OCI-M2 (cell line): ENCODE results near the gene PKNOX1.
"Not testable (repeated sequence)": the region's sequence is repeated elsewhere in the genome, so short reads cannot be mapped to it uniquely, and the experiment has no call there.

ENCODE experiments used
- DNase-seq: peaks from one replicate; lab custom pipeline; 2025; ENCODE audit not compliant: unreplicated experiment; lab: John Stamatoyannopoulos, UW

PKNOX1 gene

DNA sequence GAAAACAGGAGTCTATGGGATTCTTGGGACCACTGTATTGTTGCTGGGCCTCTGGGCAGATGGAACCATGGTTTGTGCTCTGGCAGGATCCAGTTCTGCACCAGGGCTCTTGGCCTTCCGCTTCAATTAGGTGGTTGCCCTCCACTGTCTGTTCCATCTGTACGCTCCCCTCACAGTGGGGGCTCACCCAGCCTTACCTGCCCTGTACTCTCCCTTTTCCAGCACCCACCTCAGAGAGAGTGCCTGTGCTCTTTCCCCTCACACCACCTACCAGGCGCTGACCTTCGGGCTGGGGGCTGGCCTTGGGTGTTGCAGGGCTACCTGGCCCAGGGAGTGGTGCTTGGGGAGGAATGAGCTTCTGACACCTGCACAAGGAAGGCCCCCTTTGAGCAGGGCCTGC, 7.5 kb downstream of the PKNOX1 start:
- DNase-seq, result no peak

DNA sequence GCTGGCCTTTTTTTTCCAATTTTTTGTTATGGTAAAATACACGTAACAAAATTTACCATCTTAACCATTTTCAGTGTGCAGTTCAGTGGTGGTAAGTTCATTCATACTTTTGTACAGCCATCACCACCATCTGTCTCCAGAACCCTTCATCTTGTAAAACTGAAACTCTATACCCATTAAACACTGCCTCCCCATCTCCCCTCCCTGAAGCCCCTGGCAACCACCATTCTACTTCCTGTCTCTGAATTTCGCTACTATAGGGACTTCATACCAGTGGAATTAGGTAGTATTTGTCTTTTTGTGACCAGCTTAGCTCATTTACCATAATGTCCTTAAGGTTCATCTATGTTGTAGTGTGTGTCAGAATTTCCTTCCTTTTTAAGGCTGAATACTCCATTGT, 8.7 kb downstream of the PKNOX1 start:
- DNase-seq, result no peak

- no peak for DNase-seq
These were observed 9.5 kb downstream of the PKNOX1 start for GRCh38 chr21:42983869-42984268.

- no peak for DNase-seq
These were observed 11.9 kb downstream of the PKNOX1 start for GRCh38 chr21:42986125-42986783.

DNA sequence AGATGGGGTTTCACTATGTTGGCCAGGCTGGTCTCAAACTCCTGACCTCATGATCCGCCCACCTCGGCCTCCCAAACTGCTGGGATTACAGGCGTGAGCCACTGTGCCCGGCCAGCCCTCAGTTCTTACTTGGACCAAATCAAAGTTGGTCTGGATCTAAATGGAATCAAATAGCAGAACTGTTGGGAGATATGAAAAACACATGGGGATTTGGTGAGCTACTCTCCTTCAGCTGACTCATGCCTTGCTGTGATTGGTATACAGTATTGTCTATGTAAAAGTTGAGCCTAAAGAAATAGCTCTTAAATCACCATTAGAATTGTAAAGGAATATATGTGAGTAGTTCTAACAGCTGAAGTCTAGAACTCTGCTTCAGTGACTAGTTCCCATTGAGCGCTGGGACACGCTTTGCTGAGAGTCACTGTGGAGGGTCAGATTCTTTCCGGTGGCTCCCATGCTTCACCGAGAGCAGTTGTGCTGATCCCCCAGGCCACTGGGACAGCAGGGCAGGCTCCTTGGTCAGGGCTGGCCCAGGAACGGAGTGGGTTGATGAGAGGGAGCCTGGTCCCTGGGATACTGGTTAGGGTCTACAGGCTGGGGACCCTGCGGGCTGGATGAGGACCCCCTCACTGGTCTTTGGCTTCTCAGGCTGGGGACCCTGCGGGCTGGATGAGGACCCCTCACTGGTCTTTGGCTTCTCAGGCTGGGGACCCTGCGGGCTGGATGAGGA, 14.0 kb downstream of the PKNOX1 start:
- DNase-seq, result no peak

- DNase-seq, result not testable (repeated sequence)
These were observed 15.0 kb downstream of the PKNOX1 start for GRCh38 chr21:42989370-42989769.

DNA sequence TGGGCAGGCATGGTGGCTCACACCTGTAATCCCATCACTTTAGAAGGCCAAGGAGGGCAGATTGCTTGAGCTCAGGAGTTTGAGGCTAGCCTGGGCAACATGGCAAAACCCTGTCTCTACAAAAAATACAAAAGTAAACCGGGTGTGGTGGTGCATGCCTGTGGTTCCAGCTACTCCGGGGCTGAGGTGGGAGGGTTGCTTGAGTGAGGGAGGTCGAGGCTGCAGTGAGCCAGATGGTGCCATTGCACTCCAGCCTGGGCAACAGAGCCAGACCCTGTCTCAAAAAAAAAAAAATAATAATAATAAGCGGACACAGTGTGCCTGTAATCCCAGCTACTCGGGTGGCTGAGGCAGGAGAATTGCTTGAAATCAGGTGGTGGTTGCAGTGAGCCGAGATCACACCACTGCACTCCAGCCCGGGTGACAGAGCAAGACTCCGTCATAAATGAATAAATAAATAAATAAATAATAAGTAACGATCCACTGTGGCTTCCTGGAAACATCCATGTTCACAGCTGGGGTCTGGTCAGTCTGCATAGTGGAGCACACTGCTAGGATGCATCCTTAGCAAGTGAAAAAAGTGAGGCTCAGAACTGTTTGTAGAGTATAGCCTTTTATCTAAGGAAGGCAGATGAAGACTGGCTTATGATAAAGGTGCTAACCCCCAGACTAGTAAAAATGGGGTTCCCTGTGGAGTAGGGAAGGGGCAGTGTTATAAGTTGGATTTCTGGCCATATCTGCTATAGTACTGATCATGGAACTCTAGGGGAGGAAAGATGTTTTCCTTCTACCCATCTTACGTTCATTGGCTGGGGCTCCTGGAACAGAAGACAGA, 15.7 kb downstream of the PKNOX1 start:
- DNase-seq, result no peak

DNA sequence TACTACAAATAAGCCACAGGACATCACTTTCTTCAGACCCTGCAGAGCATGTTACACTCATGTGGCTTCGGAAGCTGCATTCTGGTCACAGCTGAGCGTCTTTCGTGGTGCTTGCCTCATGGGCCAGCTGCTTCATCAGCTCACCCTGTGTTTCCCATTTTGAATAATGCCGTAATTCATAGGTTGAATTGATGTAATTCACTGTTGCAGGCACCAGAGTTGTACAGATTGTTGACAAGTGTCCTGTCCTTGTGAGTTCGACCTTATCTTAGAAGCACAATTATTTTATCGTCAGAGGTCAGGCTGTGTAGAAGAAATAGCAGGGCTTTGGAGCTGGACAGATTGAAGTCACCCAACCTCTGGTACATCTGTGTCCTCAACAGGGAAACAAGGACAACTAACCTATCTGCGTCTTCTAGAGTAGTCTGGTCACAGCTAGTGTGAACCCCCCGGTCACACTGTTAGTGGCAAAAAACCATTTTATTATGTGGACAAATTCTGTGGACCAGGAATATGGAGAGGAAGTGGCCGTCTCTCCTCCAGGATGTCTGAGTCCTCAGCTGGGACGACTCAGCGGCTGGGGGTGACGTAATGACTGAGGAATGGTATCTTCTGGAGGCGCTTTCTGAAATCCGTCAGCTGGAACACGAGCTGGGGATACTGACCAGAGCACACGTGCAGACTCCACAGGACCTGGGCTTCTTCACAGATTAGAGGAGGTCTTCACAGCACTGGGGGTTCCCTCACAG, 17.8 kb downstream of the PKNOX1 start:
- DNase-seq, result no peak

DNA sequence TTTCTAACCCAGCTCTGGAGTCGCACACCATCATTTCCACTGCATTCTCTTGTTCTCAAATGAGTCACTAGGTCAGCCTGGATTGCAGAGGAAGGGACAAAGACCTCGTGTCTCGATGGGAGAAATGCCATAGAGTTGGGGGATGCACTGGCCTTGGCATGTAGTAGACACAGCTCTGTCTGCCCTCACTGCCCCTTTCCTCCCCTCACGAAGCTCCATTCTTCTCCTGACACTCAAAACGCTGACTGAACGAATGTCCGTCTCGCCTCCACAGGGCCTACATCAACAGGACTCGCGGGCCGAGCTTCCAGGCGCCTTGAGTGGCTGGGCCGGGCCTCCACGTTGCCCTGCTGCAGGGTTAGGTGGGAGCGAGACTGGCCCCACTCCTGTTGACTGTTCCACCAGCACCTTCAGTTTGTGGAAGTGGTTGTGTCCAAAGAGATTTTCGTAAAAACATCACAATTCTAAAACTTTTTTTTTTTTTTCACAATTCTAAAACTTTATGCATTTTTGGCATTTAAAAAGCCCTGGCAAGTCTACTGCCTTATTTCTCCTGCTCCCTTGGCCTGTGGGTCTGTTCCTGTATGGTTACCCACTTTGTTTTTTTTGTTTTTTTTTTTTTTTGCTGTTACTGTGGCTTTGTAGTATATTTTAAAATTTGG, 18.8 kb downstream of the PKNOX1 start:
- DNase-seq, result no peak

DNA sequence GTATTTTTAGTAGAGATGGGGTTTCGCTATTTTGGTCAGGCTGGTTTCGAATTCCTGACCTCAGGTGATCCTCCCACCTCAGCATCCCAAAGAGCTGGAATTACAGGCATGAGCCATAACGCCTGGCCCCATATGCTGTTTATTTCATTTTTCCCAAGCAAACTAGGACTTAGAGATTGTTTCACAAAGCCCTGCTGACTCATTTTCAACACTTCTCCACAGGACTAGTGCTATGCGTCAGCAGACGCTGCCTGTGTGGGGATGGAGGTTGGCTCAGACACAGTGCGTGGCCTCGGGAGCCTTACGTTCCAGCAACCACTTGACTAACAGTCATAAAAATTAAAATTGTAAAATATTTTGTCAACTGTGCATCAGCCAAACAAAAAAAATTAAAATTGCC, 22.7 kb downstream of the PKNOX1 start:
- DNase-seq, result no peak

GRCh38 chr21:42997983-42998382, 23.6 kb downstream of the PKNOX1 start:
- DNase-seq, result not testable (repeated sequence)

GRCh38 chr21:42999152-42999551, 24.8 kb downstream of the PKNOX1 start:
- DNase-seq, result not testable (repeated sequence)

GRCh38 chr21:43000041-43000440, 25.7 kb downstream of the PKNOX1 start:
- DNase-seq, result not testable (repeated sequence)

GRCh38 chr21:43001316-43001715, 27.0 kb downstream of the PKNOX1 start:
- no peak for DNase-seq

DNA sequence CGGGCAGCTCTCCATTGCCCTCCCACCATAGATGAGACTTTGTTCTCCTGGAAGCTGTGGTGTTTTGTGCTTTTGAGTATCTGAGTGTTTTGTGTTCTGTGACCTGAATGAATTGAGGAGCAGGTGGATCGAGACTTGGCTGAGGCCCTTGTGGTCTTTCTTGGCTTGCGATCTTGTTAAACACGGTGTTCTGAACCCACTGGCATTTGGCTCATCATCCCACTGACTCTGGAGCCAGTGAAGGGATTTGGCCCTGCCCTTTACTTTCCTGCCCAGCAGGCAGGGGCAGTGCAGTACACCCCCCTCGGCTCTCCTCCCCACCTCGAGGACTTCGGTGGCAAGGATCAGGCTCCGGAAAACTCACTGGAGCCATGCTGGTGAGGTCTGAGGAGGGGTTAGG, 30.6 kb downstream of the PKNOX1 start:
- DNase-seq, result no peak

DNA sequence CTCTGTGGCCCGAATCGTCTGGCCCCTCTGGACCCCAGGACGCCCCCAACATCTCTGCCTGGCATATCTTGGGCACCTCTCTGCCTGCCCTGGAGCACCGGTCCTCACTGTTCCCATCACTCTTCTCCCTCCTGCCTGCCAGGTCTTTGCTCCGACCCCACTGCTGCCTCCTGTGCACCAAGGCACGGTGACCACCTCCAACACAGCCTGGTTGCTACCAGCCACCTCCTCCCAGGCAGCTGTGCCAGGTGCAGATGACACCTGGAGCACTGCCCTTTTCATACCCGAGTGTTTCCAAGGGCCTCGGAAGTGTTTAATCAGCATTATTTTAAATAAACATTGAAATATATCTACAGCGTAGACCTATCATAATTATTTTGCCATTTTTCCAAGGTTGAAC, 31.3 kb downstream of the PKNOX1 start:
- no peak for DNase-seq

DNA sequence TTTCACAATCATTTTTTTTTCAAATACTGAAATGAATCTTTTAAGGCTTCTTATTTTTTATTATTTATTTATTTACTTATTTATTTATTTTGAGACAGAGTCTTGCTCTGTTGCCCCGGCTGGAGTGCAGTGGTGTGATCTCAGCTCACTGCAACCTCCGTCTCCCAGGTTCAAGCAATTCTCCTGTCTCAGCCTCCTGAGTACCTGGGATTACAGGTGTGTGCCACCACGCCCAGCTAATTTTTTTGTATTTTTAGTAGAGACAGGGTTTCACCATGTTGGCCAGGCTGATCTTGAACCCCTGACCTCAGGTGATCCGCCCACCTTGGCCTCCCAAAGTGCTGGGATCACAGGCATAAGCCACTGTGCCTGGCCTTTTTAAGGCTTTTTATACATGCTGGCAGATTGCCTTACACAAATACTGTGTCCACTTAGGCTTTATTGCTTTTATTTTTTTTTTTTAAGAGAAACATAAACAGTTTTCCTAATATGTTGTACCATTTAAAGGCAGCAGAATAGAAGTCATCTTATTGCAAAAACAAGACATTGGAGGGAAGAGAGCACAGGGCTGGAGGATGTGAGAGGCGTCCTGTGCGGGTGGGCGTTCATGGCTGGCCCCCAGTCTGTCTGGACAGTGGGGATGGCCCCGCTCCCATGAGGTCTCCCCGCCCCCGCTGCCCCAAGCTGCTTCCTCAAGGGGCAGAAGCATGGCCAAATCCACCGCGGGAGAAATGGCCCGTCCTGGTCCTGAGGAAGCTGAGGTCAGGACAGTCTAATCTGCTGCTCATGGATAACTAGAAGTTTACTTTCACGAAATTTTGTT, 31.9 kb downstream of the PKNOX1 start:
- not testable (repeated sequence) for DNase-seq

GRCh38 chr21:43006874-43007208, 32.5 kb downstream of the PKNOX1 start:
- no peak for DNase-seq

GRCh38 chr21:43012596-43012995, 38.2 kb downstream of the PKNOX1 start:
- DNase-seq, result no peak
